Measurements from ENCODE around the gene BNC2. TPM values are rescaled to one million over a fixed set of nuclear protein-coding genes. Genes with fewer than 3 reads are reported as not detected.

BNC2 gene
- total RNA-seq, 2 donors from 2014 or later = 0.99 to 1.8 TPM

GRCh38 chr9:16709924-16710323, 160.5 kb downstream of the BNC2 start:
- TF ChIP-seq CTCF (IDR thresholded peaks at IDR 0.05) = no peak
- TF ChIP-seq POLR2A (IDR thresholded peaks at IDR 0.05) = no peak
- 70 to 74% methylated on average over 2 of the region's 2 CpGs for WGBS, 2 donors
- no peaks in the 10 kb centered on the region for H3K36me3 ChIP-seq (replicated peaks in 1 of 2; ENCODE audit: insufficient read depth in 1 of 2, low read depth in 2 of 2)
- H3K4me1 ChIP-seq = no peaks in the 10 kb centered on the region
- no peaks in the 10 kb centered on the region for H3K27me3 ChIP-seq
- intact Hi-C loops (cut with DNase I) = no loop called here
- no peak overlapping the region for H3K27ac ChIP-seq
- H3K9me3 ChIP-seq = no peaks in the 10 kb centered on the region
- no peak for DNase-seq
- ATAC-seq = no peak
- H3K4me3 ChIP-seq = no peak overlapping the region

GRCh38 chr9:16708656-16709435, 161.6 kb downstream of the BNC2 start:
- no peaks in the 10 kb centered on the region for H3K9me3 ChIP-seq
- H3K4me1 ChIP-seq = no peaks in the 10 kb centered on the region
- TF ChIP-seq POLR2A (IDR thresholded peaks at IDR 0.05) (no peak), CTCF (IDR thresholded peaks at IDR 0.05) (no peak)
- ATAC-seq (no peak), DNase-seq (no peak)
- H3K27ac ChIP-seq = no peak overlapping the region
- no peaks in the 10 kb centered on the region for H3K27me3 ChIP-seq
- H3K36me3 ChIP-seq (replicated peaks in 1 of 2; ENCODE audit: insufficient read depth in 1 of 2, low read depth in 2 of 2) = no peaks in the 10 kb centered on the region
- 75 to 82% methylated on average over 13 of the region's 13 CpGs for WGBS, 2 donors
- no peak overlapping the region for H3K4me3 ChIP-seq
- intact Hi-C loops (cut with DNase I) = no loop called here

- Histone ChIP-seq H3K27me3 (no peaks in the 10 kb centered on the region), H3K9me3 (no peaks in the 10 kb centered on the region), H3K4me3 (no peak overlapping the region), H3K36me3 (replicated peaks in 1 of 2; ENCODE audit: insufficient read depth in 1 of 2, low read depth in 2 of 2) (no peaks in the 10 kb centered on the region), H3K4me1 (no peaks in the 10 kb centered on the region), H3K27ac (peak overlapping the region in 3 of 4 donors; percentile 18 to 80 (median 75))
- TF ChIP-seq CTCF (IDR thresholded peaks at IDR 0.05) = no peak
- no peak for TF ChIP-seq POLR2A (IDR thresholded peaks at IDR 0.05)
- peak; percentile 93 for ATAC-seq
- intact Hi-C loops (cut with DNase I) = no loop called here
- 48 to 62% methylated on average over 5 to 9 of the region's 9 CpGs for WGBS, 2 donors
- peak; percentile 44 to 80 (median 63) for DNase-seq
Observed at GRCh38 chr9:16705111-16705604, 165.3 kb downstream of the BNC2 start.

- H3K4me3 ChIP-seq = no peak overlapping the region
- ATAC-seq (peak; percentile 34), DNase-seq (peak; percentile 14 to 25 (median 18))
- H3K27ac ChIP-seq = peak overlapping the region in 2 of 4 donors; percentile 75 to 80
- TF ChIP-seq CTCF (IDR thresholded peaks at IDR 0.05) (no peak), POLR2A (IDR thresholded peaks at IDR 0.05) (no peak)
- intact Hi-C loops (cut with DNase I) = no loop called here
- no peaks in the 10 kb centered on the region for H3K4me1 ChIP-seq
- no peaks in the 10 kb centered on the region for H3K27me3 ChIP-seq
- no peaks in the 10 kb centered on the region for H3K36me3 ChIP-seq (replicated peaks in 1 of 2; ENCODE audit: insufficient read depth in 1 of 2, low read depth in 2 of 2)
- no peaks in the 10 kb centered on the region for H3K9me3 ChIP-seq
- WGBS, 2 donors = 65 to 73% methylated on average over 12 of the region's 12 CpGs
Observed at GRCh38 chr9:16704116-16705110, 166.1 kb downstream of the BNC2 start.
